ENCODE measurements around the gene LCN12.

Gene LCN12

DNA sequence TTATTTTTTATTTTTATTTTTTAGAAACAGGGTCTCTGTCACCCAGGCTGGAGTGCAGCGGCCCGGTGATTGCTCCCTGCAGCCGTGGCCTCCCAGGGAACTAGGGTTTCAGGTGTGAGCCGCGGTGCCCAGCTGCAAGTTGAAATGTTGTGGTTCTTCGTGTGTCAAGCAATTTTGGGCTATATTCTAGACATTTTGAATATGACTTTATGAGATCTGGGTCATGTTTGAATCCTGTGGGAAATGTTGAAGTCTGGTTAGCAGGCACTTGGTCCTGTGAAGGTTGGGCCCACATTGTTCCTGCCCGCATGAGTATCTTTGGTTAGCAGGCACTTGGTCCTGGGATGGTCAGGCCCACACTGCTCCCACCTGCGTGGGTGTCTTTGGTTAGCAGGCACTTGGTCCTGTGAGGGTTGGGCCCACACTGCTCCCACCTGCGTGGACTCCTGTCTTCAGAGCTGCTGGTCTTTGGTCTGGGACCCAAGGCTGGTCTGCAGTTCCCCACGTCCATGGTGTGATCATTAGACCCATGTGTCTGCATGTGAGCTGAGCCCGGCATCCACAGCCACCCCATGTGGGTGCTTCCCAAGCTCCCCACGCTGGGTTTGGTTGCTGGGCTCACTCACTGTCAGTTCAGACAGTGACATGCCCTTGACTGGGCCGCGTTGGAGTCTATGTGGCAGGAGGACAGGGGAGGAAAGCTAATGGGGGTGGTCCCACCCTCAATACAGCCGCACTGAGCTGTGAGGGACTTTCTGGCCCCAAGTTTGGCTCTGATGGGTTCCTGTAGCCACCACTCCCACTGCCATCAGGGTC lies 14.7 kb upstream of the LCN12 start:
- Histone ChIP-seq H3K4me3 (replicated peaks; ENCODE audit: insufficient read depth, low read length) (no peak overlapping the region), H3K27ac (replicated peaks) (no peak overlapping the region), H3K27me3 (ENCODE audit: insufficient read depth, poor library complexity, severe bottlenecking) (no peaks in the 10 kb centered on the region)
- no peak for TF ChIP-seq GABPA (IDR thresholded peaks at IDR 0.05; ENCODE audit: low read depth)
- TF ChIP-seq, protein P1, sequence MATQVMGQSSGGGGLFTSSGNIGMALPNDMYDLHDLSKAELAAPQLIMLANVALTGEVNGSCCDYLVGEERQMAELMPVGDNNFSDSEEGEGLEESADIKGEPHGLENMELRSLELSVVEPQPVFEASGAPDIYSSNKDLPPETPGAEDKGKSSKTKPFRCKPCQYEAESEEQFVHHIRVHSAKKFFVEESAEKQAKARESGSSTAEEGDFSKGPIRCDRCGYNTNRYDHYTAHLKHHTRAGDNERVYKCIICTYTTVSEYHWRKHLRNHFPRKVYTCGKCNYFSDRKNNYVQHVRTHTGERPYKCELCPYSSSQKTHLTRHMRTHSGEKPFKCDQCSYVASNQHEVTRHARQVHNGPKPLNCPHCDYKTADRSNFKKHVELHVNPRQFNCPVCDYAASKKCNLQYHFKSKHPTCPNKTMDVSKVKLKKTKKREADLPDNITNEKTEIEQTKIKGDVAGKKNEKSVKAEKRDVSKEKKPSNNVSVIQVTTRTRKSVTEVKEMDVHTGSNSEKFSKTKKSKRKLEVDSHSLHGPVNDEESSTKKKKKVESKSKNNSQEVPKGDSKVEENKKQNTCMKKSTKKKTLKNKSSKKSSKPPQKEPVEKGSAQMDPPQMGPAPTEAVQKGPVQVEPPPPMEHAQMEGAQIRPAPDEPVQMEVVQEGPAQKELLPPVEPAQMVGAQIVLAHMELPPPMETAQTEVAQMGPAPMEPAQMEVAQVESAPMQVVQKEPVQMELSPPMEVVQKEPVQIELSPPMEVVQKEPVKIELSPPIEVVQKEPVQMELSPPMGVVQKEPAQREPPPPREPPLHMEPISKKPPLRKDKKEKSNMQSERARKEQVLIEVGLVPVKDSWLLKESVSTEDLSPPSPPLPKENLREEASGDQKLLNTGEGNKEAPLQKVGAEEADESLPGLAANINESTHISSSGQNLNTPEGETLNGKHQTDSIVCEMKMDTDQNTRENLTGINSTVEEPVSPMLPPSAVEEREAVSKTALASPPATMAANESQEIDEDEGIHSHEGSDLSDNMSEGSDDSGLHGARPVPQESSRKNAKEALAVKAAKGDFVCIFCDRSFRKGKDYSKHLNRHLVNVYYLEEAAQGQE (IDR thresholded peaks at IDR 0.05; ENCODE audit: insufficient replicate concordance, low read depth), result no peak
- no peak for TF ChIP-seq SPI1 (IDR thresholded peaks at IDR 0.05; ENCODE audit: borderline replicate concordance, low read depth)
- TF ChIP-seq, protein P2, sequence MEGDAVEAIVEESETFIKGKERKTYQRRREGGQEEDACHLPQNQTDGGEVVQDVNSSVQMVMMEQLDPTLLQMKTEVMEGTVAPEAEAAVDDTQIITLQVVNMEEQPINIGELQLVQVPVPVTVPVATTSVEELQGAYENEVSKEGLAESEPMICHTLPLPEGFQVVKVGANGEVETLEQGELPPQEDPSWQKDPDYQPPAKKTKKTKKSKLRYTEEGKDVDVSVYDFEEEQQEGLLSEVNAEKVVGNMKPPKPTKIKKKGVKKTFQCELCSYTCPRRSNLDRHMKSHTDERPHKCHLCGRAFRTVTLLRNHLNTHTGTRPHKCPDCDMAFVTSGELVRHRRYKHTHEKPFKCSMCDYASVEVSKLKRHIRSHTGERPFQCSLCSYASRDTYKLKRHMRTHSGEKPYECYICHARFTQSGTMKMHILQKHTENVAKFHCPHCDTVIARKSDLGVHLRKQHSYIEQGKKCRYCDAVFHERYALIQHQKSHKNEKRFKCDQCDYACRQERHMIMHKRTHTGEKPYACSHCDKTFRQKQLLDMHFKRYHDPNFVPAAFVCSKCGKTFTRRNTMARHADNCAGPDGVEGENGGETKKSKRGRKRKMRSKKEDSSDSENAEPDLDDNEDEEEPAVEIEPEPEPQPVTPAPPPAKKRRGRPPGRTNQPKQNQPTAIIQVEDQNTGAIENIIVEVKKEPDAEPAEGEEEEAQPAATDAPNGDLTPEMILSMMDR (IDR thresholded peaks at IDR 0.05; ENCODE audit: insufficient read depth, low read length), result no peak
- TF ChIP-seq POLR2AphosphoS5 (IDR thresholded peaks at IDR 0.05; ENCODE audit: low read depth), result no peak
- no peak for DNase-seq (ENCODE audit: low read depth in 1 of 2, low spot score in 1 of 2)

DNA sequence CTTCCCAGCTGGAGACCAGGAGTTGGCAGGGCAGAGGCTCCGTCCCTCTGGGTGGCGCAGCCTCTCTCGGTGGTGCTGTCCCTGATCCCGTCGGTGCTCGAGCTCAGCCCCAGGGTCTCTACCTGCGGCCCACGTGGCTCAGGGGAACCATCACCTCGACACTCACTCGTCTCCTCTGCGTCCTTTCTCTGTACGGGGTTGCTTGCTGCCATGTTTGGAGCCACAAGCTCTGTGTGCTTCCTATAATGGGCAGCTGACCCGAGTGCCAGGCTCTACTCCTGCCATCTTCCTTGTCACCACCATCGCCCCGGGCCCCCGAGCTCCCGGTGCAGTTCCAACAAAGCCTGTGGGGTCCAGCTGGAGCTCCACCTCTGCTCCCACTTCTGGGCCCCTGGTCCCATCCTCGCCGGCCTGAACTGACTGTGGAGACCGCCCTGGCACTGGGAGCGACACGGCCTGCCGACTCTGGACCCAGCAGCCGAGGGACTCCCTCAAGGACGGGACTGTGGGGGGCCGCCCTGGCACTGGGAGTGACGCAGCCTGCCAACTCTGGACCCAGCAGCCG lies 12.6 kb upstream of the LCN12 start:
- TF ChIP-seq, protein P1 (IDR thresholded peaks at IDR 0.05; ENCODE audit: insufficient replicate concordance, low read depth), result no peak
- TF ChIP-seq POLR2AphosphoS5 (IDR thresholded peaks at IDR 0.05; ENCODE audit: low read depth) (no peak; the same call in 1 of the 2 replicates), SPI1 (IDR thresholded peaks at IDR 0.05; ENCODE audit: borderline replicate concordance, low read depth) (no peak), GABPA (IDR thresholded peaks at IDR 0.05; ENCODE audit: low read depth) (no peak)
- TF ChIP-seq, protein P2 (IDR thresholded peaks at IDR 0.05; ENCODE audit: insufficient read depth, low read length), result no peak
- Histone ChIP-seq H3K27ac (replicated peaks) (no peak overlapping the region), H3K4me3 (replicated peaks; ENCODE audit: insufficient read depth, low read length) (no peak overlapping the region), H3K27me3 (ENCODE audit: insufficient read depth, poor library complexity, severe bottlenecking) (no peaks in the 10 kb centered on the region)
- no peak for DNase-seq (ENCODE audit: low read depth in 1 of 2, low spot score in 1 of 2)

DNA sequence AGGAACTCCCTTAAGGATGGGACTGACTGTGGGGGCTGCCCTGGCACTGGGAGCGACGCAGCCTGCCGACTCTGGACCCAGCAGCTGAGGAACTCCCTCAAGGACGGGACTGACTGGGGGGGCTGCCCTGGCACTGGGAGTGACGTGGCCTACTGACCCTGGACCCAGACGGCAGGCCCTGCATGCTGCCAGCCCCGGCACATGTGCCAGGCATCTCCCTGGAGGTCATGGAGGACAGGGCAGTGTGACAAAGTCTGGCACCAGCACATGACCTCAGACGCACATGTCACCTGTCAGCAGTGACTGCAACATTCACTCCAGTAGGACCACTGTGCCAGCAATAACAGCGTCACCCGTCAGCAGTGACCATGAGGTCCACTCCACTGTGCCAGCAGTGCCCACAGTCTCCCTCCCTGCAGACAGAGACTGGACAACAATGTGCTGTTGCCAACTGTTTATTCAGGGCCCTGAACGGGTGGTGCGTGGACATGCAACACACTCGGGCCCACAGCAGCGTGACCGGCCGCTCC lies 12.0 kb upstream of the LCN12 start:
- Histone ChIP-seq H3K4me3 (replicated peaks; ENCODE audit: insufficient read depth, low read length) (no peak overlapping the region), H3K27me3 (ENCODE audit: insufficient read depth, poor library complexity, severe bottlenecking) (no peaks in the 10 kb centered on the region), H3K27ac (replicated peaks) (no peak overlapping the region)
- no peak; the same call in 1 of the 2 replicates for TF ChIP-seq POLR2AphosphoS5 (IDR thresholded peaks at IDR 0.05; ENCODE audit: low read depth)
- no peak for DNase-seq (ENCODE audit: low read depth in 1 of 2, low spot score in 1 of 2)

DNA sequence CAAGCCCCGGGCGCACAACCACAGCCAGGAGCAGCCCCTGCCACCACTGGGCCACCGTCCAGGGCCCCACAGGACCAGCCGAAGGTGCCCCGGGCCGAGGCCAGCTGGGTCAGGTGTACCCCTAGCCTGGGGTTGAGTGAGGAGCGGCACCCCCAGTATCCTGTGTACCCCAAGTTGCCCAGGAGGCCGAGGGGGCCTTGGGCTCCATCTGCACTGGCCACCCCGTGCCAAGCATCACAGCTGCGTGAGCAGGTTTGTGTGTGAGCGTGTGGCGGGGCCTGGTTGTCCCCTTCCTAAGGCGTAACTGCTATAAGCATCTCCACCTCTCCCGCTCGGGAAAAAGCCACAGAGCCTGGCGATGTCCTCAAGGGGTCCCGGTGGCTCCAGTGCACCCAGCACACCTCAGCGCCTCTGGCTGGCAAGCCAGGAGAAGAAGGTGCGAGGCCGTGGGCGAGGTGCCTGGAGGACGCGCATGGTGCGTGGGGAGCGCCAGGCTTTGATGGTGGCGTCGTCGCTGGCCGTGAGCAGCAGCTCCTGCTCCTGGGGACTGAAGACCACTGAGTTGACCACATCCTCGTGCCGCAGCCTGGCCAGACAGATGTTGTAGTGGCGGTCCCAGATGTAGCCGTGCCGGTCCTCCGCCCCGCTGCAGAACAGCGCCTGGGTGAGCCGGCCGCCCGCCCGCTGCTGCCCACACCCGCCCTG lies 11.4 kb upstream of the LCN12 start:
- Histone ChIP-seq H3K4me3 (replicated peaks; ENCODE audit: insufficient read depth, low read length) (no peak overlapping the region), H3K27ac (replicated peaks) (no peak overlapping the region), H3K27me3 (ENCODE audit: insufficient read depth, poor library complexity, severe bottlenecking) (no peaks in the 10 kb centered on the region)
- no peak for DNase-seq (ENCODE audit: low read depth in 1 of 2, low spot score in 1 of 2)
- TF ChIP-seq, protein P2 (IDR thresholded peaks at IDR 0.05; ENCODE audit: insufficient read depth, low read length), result no peak
- no peak for TF ChIP-seq SPI1 (IDR thresholded peaks at IDR 0.05; ENCODE audit: borderline replicate concordance, low read depth)
- TF ChIP-seq POLR2AphosphoS5 (IDR thresholded peaks at IDR 0.05; ENCODE audit: low read depth), result peak; percentile 17; the same call in 1 of the 2 replicates

Measured in HL-60 (cell line).